Neural crest cell (in vitro differentiated cells): ENCODE results near the gene GARIN1A. TPM values are rescaled to one million over a fixed set of nuclear protein-coding genes. Genes with fewer than 3 reads are reported as not detected.
"Not testable (repeated sequence)": the region's sequence is repeated elsewhere in the genome, so short reads cannot be mapped to it uniquely, and the experiment has no call there.

Source experiments
- DNase-seq: peaks from one replicate; pipeline ENCODE4 v3.0.0; 2021; ENCODE audit warnings: low read depth, mixed read lengths, low spot score
- H3K27ac Mint-ChIP-seq: one replicate; pipeline ENCODE4 v1.8.0; 2021; ENCODE audit warnings: mild to moderate bottlenecking, mixed read lengths; ENCODE audit not compliant: unreplicated experiment
- H3K27me3 Mint-ChIP-seq: 2 replicates; pipeline ENCODE4 v1.8.0; 2021; ENCODE audit warnings: low read depth, mild to moderate bottlenecking, mixed read lengths
- H3K36me3 Mint-ChIP-seq: 2 replicates; pipeline ENCODE4 v1.8.0; 2021; ENCODE audit warnings: low read depth, mild to moderate bottlenecking, mixed read lengths
- H3K4me1 Mint-ChIP-seq: 2 replicates; pipeline ENCODE4 v1.8.0; 2021; ENCODE audit warnings: mixed read lengths
- H3K4me3 Mint-ChIP-seq: one replicate; pipeline ENCODE4 v1.8.0; 2021; ENCODE audit warnings: mild to moderate bottlenecking, mixed read lengths
- H3K9me3 Mint-ChIP-seq: 2 replicates; pipeline ENCODE4 v1.8.0; 2021; ENCODE audit warnings: mixed read lengths
- CTCF ChIP-seq: fragments of 200-600 bp; sonication (generic); conservative IDR thresholded peaks from 2 replicates; pipeline ENCODE4 v1.5.0; 2021; ENCODE audit warnings: antibody characterized with exemption, mild to moderate bottlenecking
- total RNA-seq: library from RNA; stranded (reverse); gene quantifications from 2 replicates; pipeline ENCODE4 v1.2.1, GENCODE V29; 2021

Gene GARIN1A
- total RNA-seq, 1 donor from 2014 or later = 1.8 TPM

- no peaks in the 10 kb centered on the region for H3K27me3 Mint-ChIP-seq
- no peaks in the 10 kb centered on the region for H3K4me1 Mint-ChIP-seq
- H3K4me3 Mint-ChIP-seq = no peak overlapping the region
- H3K9me3 Mint-ChIP-seq = peaks cover 21% of the 10 kb centered on the region
- no peak overlapping the region for H3K27ac Mint-ChIP-seq
- peaks cover 28% of the 10 kb centered on the region for H3K36me3 Mint-ChIP-seq
- TF ChIP-seq CTCF = no peak
- no peak for DNase-seq
These were observed 11.5 kb upstream of the GARIN1A start for GRCh38 chr7:128660596-128660995.

GRCh38 chr7:128661446-128661845 is 10.6 kb upstream of the GARIN1A start:
- TF ChIP-seq CTCF = no peak
- H3K36me3 Mint-ChIP-seq = peaks cover 28% of the 10 kb centered on the region
- H3K27ac Mint-ChIP-seq = no peak overlapping the region
- peaks cover 21% of the 10 kb centered on the region for H3K9me3 Mint-ChIP-seq
- H3K4me3 Mint-ChIP-seq = peak overlapping the region; percentile 43
- H3K4me1 Mint-ChIP-seq = no peaks in the 10 kb centered on the region
- no peak for DNase-seq
- no peaks in the 10 kb centered on the region for H3K27me3 Mint-ChIP-seq

GRCh38 chr7:128662091-128662490 is 10.0 kb upstream of the GARIN1A start:
- no peaks in the 10 kb centered on the region for H3K4me1 Mint-ChIP-seq
- peaks cover 28% of the 10 kb centered on the region for H3K36me3 Mint-ChIP-seq
- no peak for DNase-seq
- no peak for TF ChIP-seq CTCF
- no peak overlapping the region for H3K4me3 Mint-ChIP-seq
- peaks cover 21% of the 10 kb centered on the region for H3K9me3 Mint-ChIP-seq
- no peak overlapping the region for H3K27ac Mint-ChIP-seq
- H3K27me3 Mint-ChIP-seq = no peaks in the 10 kb centered on the region

GRCh38 chr7:128663223-128663622 is 8.9 kb upstream of the GARIN1A start:
- H3K27me3 Mint-ChIP-seq, DNase-seq, H3K4me3 Mint-ChIP-seq, H3K27ac Mint-ChIP-seq, H3K4me1 Mint-ChIP-seq: not testable (repeated sequence)
- peaks cover 28% of the 10 kb centered on the region for H3K36me3 Mint-ChIP-seq
- peaks cover 21% of the 10 kb centered on the region for H3K9me3 Mint-ChIP-seq

- H3K27me3 Mint-ChIP-seq = no peaks in the 10 kb centered on the region
- H3K4me1 Mint-ChIP-seq = peaks cover 6% of the 10 kb centered on the region
- peaks cover 25% of the 10 kb centered on the region for H3K36me3 Mint-ChIP-seq
- TF ChIP-seq CTCF = no peak
- peaks cover 19% of the 10 kb centered on the region for H3K9me3 Mint-ChIP-seq
- DNase-seq = no peak
- H3K4me3 Mint-ChIP-seq = no peak overlapping the region
- H3K27ac Mint-ChIP-seq = no peak overlapping the region
These were observed 7.0 kb upstream of the GARIN1A start for GRCh38 chr7:128665057-128665456.

- H3K27me3 Mint-ChIP-seq = no peaks in the 10 kb centered on the region
- H3K9me3 Mint-ChIP-seq = peaks cover 14% of the 10 kb centered on the region
- H3K36me3 Mint-ChIP-seq = peaks cover 19% of the 10 kb centered on the region
- DNase-seq = no peak
- no peak overlapping the region for H3K27ac Mint-ChIP-seq
- peak; percentile 51 for TF ChIP-seq CTCF
- peaks cover 6% of the 10 kb centered on the region for H3K4me1 Mint-ChIP-seq
- no peak overlapping the region for H3K4me3 Mint-ChIP-seq
These were observed 5.9 kb upstream of the GARIN1A start for GRCh38 chr7:128666200-128666599.
